GM18526 (cell line): ENCODE results near the gene WLS.

ENCODE experiments used
- POLR2A ChIP-seq: IDR thresholded peaks from 3 replicates; pipeline ENCODE4 v1.6.1; 2011; ENCODE audit not compliant: insufficient read length; ENCODE audit errors: extremely low read depth

Gene WLS

GRCh38 chr1:68142461-68142860 is 89.9 kb downstream of the WLS start:
- TF ChIP-seq POLR2A = no peak

DNA sequence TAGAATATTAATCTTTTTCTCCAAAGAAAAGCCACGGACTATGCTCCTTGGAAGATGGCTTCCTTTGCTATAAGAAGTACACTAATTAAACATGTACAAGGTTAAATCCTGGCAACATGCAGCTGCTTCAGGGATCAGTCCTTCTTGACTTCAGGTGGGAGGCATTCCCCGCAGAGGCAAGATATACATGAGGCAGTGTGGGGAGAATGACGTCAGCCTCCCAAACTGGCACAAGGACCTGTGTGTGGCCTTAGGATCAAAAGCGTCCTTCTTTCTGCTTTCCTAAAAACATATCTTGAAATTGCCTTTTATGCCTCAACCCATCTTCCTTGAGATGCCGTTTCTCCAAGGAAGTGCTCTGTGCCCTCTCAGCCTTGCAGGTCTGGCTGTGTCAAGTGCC is 90.3 kb downstream of the WLS start:
- TF ChIP-seq POLR2A = no peak

- no peak for TF ChIP-seq POLR2A
Observed at GRCh38 chr1:68141071-68142021, 91.0 kb downstream of the WLS start.

- TF ChIP-seq POLR2A = no peak
Observed at GRCh38 chr1:68140536-68140935, 91.8 kb downstream of the WLS start.

- no peak for TF ChIP-seq POLR2A
Observed at GRCh38 chr1:68136187-68136586, 96.1 kb downstream of the WLS start.

DNA sequence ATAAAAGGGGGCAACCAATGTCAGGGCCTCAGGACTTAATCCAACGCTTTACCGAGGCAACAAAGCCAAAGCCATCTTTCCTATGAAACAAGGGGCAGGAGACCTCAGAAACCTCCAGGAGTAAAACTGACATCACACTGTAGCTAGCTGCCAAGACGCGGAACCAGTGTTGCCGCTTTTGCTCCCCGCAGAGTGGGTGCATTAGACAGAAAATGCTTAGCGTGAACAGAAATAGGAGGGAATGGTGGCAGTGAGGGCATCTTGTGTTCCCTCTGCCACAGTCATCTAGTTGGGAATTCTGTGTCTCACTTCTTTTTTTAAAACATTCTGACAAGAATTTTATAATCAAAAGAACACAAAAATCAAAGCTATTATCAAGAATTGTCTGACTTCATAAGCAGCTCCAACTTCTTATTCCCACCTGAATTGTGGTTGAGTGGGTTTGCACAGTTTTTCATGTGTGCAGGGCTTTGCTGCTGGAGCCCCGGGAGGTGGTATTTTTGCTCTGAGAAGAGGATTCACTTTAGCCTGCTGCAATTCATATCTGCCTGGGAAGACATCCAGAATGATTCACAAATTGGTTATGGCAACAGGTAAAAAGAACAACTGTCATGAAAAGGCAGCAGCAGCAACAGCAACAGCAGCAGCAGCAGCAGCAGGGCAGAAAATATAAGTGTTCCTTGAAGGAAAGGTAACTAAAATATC is 99.7 kb downstream of the WLS start:
- no peak for TF ChIP-seq POLR2A

- TF ChIP-seq POLR2A = no peak
Observed at GRCh38 chr1:68131261-68131660, 101.1 kb downstream of the WLS start.

GRCh38 chr1:68129536-68130250 is 102.6 kb downstream of the WLS start:
- TF ChIP-seq POLR2A = no peak

GRCh38 chr1:68128820-68129219 is 103.5 kb downstream of the WLS start:
- no peak for TF ChIP-seq POLR2A

- no peak for TF ChIP-seq POLR2A
Observed at GRCh38 chr1:68128157-68128556, 104.2 kb downstream of the WLS start.

DNA sequence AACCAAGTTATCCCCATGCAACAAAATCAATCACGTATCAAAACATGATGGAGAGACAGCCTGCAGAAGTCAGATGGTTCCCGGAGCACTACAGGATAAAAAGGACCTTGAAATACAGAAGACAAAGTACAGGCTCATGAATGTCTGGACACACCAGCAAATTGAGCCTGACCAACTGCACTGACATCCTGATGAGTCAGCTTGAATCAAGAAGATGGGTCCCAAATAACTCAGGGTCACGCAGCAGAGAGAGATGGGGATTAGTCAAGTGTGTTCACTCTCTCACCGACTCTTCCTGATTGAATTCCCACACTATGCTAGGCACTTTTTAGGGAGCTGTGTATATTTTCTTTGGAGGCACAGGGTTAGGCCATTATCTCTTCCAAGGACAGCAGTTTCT is 110.8 kb downstream of the WLS start:
- no peak for TF ChIP-seq POLR2A

GRCh38 chr1:68120136-68120791 is 112.1 kb downstream of the WLS start:
- no peak for TF ChIP-seq POLR2A

DNA sequence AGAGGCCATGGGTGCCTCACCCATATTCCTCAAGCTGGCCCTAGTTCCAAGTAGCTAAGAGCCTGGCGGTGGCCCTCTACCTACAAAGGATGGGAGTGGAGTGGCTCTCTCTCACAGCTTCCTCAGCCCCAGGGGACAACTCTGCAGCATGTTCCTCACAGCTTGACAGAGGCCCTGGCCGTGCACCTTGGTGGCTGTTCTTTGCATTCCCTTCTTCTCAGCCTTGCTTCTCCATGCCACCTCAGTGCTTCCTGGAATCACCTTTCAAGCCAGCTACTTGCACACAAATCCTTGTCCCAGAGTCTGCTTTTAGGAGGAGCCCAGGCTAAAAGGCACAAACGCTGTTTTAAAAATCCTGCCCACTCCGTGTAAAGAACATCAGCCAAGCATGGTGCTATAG is 112.9 kb downstream of the WLS start:
- TF ChIP-seq POLR2A = no peak

- TF ChIP-seq POLR2A = no peak
Observed at GRCh38 chr1:68117416-68117815, 114.9 kb downstream of the WLS start.

DNA sequence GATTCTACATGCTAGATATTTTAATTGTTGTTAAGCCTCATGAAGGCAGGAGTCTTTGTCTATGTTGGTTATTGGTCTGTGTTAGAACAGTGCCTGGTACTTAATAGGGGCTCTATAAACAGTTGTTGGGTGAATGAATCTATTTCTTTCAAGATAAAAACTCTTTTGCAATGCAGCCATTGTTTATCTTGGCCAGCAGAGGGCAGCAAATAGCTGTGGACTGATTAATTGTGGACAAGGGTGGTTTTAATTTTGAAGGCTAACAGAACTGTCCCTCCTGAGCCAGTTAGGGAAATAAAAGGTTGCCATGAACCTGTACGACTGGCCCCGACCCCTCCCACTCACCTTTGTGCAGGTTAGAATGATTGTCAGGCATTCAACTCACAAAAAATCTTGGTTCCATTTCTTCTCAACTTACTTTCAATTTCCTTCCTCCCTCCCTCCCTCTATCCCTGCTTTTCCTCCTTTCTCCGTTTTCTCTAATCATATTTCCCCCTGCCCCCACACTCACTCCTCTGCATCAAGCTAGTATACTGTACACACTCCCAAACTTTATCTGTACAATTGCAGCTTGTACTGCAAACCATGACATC is 115.6 kb downstream of the WLS start:
- TF ChIP-seq POLR2A = no peak
